MCF 10A (cell line): ENCODE data around the gene PPM1N. TPM values are rescaled to one million over a fixed set of nuclear protein-coding genes. Genes with fewer than 3 reads are reported as not detected.
A peak's percentile ranks its signal among the peaks of the same experiment; 100 is the strongest.

Source experiments
- BruUV-seq: library from RNA; stranded (reverse); fragments of 400-500 nt; replicated peaks from 2 replicates; lab custom pipeline; 2021; lab: Mats Ljungman, UMichigan
- CTCF ChIA-PET: fragments of 300-600 bp; sonication (Branson Sonifier 250); formaldehyde crosslinking; extraction: SDS; loops from one replicate; lab custom pipeline; 2021; ENCODE audit warnings: antibody characterized with exemption, inconsistent platforms; lab: Yijun Ruan, JAX
- POLR2A ChIA-PET: fragments of 300-600, 350-650 bp; sonication (Branson Sonifier 250); formaldehyde crosslinking; extraction: SDS; loops from one replicate; lab custom pipeline; 2020; ENCODE audit warnings: antibody characterized with exemption, inconsistent platforms; lab: Yijun Ruan, JAX
- DNase-seq: peaks from one replicate; pipeline ENCODE4 v3.0.0-alpha.2; 2018; ENCODE audit not compliant: unreplicated experiment
- H3K27ac Mint-ChIP-seq: one replicate; pipeline ENCODE4 v1.8.0; 2022; ENCODE audit warnings: mild to moderate bottlenecking, low read depth, mixed read lengths; ENCODE audit not compliant: unreplicated experiment
- H3K27me3 Mint-ChIP-seq: one replicate; pipeline ENCODE4 v1.8.0; 2022; ENCODE audit warnings: mixed read lengths; ENCODE audit not compliant: insufficient read depth, unreplicated experiment
- H3K36me3 Mint-ChIP-seq: one replicate; pipeline ENCODE4 v1.8.0; 2022; ENCODE audit warnings: mild to moderate bottlenecking, moderate library complexity, mixed read lengths; ENCODE audit not compliant: insufficient read depth, unreplicated experiment
- H3K4me1 Mint-ChIP-seq: one replicate; pipeline ENCODE4 v1.8.0; 2022; ENCODE audit warnings: mixed read lengths; ENCODE audit not compliant: insufficient read depth, unreplicated experiment
- H3K4me3 Mint-ChIP-seq: one replicate; pipeline ENCODE4 v1.8.0; 2022; ENCODE audit warnings: mild to moderate bottlenecking, moderate library complexity, mixed read lengths; ENCODE audit not compliant: unreplicated experiment
- H3K9me3 Mint-ChIP-seq: one replicate; pipeline ENCODE4 v1.8.0; 2022; ENCODE audit warnings: mixed read lengths; ENCODE audit not compliant: unreplicated experiment
- intact Hi-C: fragments of 100-400 bp; cut with micrococcal nuclease; formaldehyde crosslinking; loops from 2 replicates; pipeline ENCODE4 v1.14.1; 2022
- total RNA-seq: library from RNA; stranded (reverse); gene quantifications from 2 replicates; pipeline ENCODE4 v1.2.3, GENCODE V29; 2022
- TF ChIP-seq, protein P1 (sequence below): fragments of 200-600 bp; IDR thresholded peaks from one replicate; pipeline ENCODE4 v1.8.0; 2022; ENCODE audit warnings: antibody characterized with exemption, mild to moderate bottlenecking; ENCODE audit not compliant: unreplicated experiment

The PPM1N gene
- total RNA-seq, 1 experiment from 2014 or later, result 0.33 TPM

GRCh38 chr19:45469132-45469944 lies 28.9 kb upstream of the PPM1N start:
- no TSS peak for BruUV-seq
- Mint-ChIP-seq H3K36me3 (peaks cover 70% of the 10 kb centered on the region), H3K27ac (peak overlapping the region; percentile 97), H3K4me3 (peak overlapping the region; percentile 82), H3K4me1 (no peaks in the 10 kb centered on the region), H3K27me3 (no peaks in the 10 kb centered on the region), H3K9me3 (no peaks in the 10 kb centered on the region)
- POLR2A ChIA-PET, result interaction anchor here (0.6 to 6.5 kb wide), 26 partner anchors 9 to 579 kb away, joined by 3 to 148 read pairs (median 4); partner anchors contain the start of genes ERCC1, PPP1R13L, QPCTL and SIX5
- TF ChIP-seq, protein P1, sequence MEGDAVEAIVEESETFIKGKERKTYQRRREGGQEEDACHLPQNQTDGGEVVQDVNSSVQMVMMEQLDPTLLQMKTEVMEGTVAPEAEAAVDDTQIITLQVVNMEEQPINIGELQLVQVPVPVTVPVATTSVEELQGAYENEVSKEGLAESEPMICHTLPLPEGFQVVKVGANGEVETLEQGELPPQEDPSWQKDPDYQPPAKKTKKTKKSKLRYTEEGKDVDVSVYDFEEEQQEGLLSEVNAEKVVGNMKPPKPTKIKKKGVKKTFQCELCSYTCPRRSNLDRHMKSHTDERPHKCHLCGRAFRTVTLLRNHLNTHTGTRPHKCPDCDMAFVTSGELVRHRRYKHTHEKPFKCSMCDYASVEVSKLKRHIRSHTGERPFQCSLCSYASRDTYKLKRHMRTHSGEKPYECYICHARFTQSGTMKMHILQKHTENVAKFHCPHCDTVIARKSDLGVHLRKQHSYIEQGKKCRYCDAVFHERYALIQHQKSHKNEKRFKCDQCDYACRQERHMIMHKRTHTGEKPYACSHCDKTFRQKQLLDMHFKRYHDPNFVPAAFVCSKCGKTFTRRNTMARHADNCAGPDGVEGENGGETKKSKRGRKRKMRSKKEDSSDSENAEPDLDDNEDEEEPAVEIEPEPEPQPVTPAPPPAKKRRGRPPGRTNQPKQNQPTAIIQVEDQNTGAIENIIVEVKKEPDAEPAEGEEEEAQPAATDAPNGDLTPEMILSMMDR, result no peak
- peak; percentile 97 for DNase-seq
- intact Hi-C loops, result loop anchor here (1.0 to 2.0 kb wide), 2 partner anchors 9 to 19 kb away; no protein-coding TSS in a partner anchor
- CTCF ChIA-PET, result interaction anchor here (0.6 to 4.9 kb wide), 11 partner anchors 8 to 119 kb away, joined by 3 to 36 read pairs (median 5); partner anchors contain the start of gene PPP1R13L

DNA sequence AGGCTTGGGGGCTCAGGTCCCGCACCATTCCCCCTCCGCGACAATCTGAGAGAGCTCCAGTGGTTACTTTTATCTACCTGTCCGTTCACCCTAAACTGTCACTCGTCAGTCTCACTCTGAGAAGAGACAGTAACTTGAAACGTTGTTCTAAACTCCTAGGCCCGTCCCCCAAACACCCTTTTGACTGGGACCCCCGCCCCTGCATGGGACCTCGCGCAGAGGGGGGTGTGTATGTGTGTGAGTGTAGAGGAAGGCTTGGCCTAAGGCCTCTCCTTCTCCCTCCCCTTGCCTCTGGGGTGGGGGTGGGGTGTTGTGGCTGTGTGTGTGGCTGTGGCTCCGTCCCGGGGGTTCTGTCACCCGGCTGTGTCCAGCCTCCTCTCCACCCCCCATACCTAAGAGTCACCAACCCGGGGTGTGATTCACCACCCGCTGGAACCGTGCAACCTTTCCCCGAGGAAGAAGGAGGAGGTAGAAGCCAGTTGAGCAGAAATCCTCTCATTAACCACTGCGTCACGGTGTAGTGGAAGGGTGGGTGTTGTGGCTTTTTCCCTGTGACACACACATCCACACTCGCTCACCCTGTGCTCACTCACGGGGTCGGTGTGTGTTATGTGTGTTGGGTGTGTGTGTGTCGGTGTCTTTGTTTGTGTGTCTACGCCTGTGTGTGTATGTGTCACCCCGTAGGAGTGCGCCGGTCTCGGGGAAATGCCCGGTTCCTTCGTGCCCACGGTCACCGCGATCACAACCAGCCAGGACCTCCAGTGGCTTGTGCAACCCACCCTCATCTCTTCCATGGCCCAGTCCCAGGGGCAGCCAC lies 28.1 kb upstream of the PPM1N start:
- H3K36me3 Mint-ChIP-seq, result peaks cover 78% of the 10 kb centered on the region
- peak overlapping the region; percentile 82 for H3K4me3 Mint-ChIP-seq
- BruUV-seq, result no TSS peak
- intact Hi-C loops, result loop anchor here (1.0 to 2.0 kb wide), 2 partner anchors 8 to 19 kb away; no protein-coding TSS in a partner anchor
- ChIA-PET POLR2A (interaction anchor here (0.6 to 6.5 kb wide), 15 partner anchors 8 to 299 kb away, joined by 3 to 148 read pairs (median 9); partner anchors contain the start of genes ERCC1, PPP1R13L and SIX5), CTCF (interaction anchor here (1.0 to 4.9 kb wide), 7 partner anchors 8 to 42 kb away, joined by 3 to 36 read pairs (median 10); no protein-coding TSS in a partner anchor)
- no peaks in the 10 kb centered on the region for H3K9me3 Mint-ChIP-seq
- TF ChIP-seq, protein P1, result no peak
- H3K27ac Mint-ChIP-seq, result peak overlapping the region; percentile 97
- no peaks in the 10 kb centered on the region for H3K4me1 Mint-ChIP-seq
- H3K27me3 Mint-ChIP-seq, result no peaks in the 10 kb centered on the region
- peak; percentile 33 for DNase-seq

- Mint-ChIP-seq H3K36me3 (peaks cover 84% of the 10 kb centered on the region), H3K4me1 (no peaks in the 10 kb centered on the region), H3K4me3 (peak overlapping the region; percentile 82), H3K9me3 (no peaks in the 10 kb centered on the region), H3K27ac (peak overlapping the region; percentile 97), H3K27me3 (no peaks in the 10 kb centered on the region)
- no TSS peak for BruUV-seq
- TF ChIP-seq, protein P1, result no peak
- DNase-seq, result no peak
- intact Hi-C loops, result no loop called here
- POLR2A ChIA-PET, result interaction anchor here (0.6 kb wide), 1 partner anchor 31 kb away, joined by 4 read pairs; no protein-coding TSS in a partner anchor
- CTCF ChIA-PET, result interaction anchor here (1.2 kb wide), 1 partner anchor 31 kb away, joined by 10 read pairs; no protein-coding TSS in a partner anchor
Observed at GRCh38 chr19:45470762-45471081, 27.5 kb upstream of the PPM1N start.
